Smooth muscle cell (in vitro differentiated cells): ENCODE results near the gene GAS6. TPM values are rescaled to one million over a fixed set of nuclear protein-coding genes. Genes with fewer than 3 reads are reported as not detected.
A peak's percentile ranks its signal among the peaks of the same experiment; 100 is the strongest.

Experiments used
- DNase-seq: peaks from one replicate; lab custom pipeline; 2025; ENCODE audit not compliant: unreplicated experiment; lab: John Stamatoyannopoulos, UW
- H2AFZ ChIP-seq: fragments of 200-600 bp; sonication (generic); 2 replicates; pipeline ENCODE4 v1.6.0; 2016; ENCODE audit warnings: antibody characterized with exemption, low read depth, mild to moderate bottlenecking
- H3F3A ChIP-seq: fragments of 200-600 bp; sonication (generic); 2 replicates; pipeline ENCODE4 v1.6.0; 2017; ENCODE audit warnings: antibody characterized with exemption, low read depth
- H3K27ac ChIP-seq: fragments of 200-600 bp; sonication (generic); 2 replicates; pipeline ENCODE4 v1.5.1; 2016; ENCODE audit warnings: low read depth, mild to moderate bottlenecking
- H3K27me3 ChIP-seq: fragments of 200-600 bp; sonication (generic); 2 replicates; pipeline ENCODE4 v1.6.1; 2016; ENCODE audit warnings: low read depth, mild to moderate bottlenecking
- H3K36me3 ChIP-seq: fragments of 200-600 bp; sonication (generic); 2 replicates; pipeline ENCODE4 v1.5.1; 2016; ENCODE audit warnings: low read depth
- H3K4me1 ChIP-seq: fragments of 200-600 bp; sonication (generic); 2 replicates; pipeline ENCODE4 v1.5.1; 2016; ENCODE audit warnings: low read depth
- H3K4me2 ChIP-seq: fragments of 200-600 bp; sonication (generic); 2 replicates; pipeline ENCODE4 v1.6.0; 2016; ENCODE audit warnings: mild to moderate bottlenecking
- H3K4me3 ChIP-seq: fragments of 200-600 bp; sonication (generic); 2 replicates; pipeline ENCODE4 v1.5.1; 2016; ENCODE audit warnings: mild to moderate bottlenecking
- H3K79me2 ChIP-seq: fragments of 200-600 bp; sonication (generic); 2 replicates; pipeline ENCODE4 v1.6.0; 2016; ENCODE audit warnings: low read depth, mild to moderate bottlenecking
- H3K9ac ChIP-seq: fragments of 200-600 bp; sonication (generic); 2 replicates; pipeline ENCODE4 v1.6.0; 2016; ENCODE audit warnings: low read depth
- H3K9me3 ChIP-seq: fragments of 200-600 bp; sonication (generic); replicated peaks from 2 replicates; pipeline ENCODE4 v1.5.1; 2016; ENCODE audit warnings: low read depth
- H4K20me1 ChIP-seq: fragments of 200-600 bp; sonication (generic); 2 replicates; pipeline ENCODE4 v1.6.0; 2016; ENCODE audit warnings: low read depth
- CTCF ChIP-seq: fragments of 200-600 bp; sonication (generic); IDR thresholded peaks from 2 replicates; pipeline ENCODE4 v1.5.1; 2017; ENCODE audit warnings: borderline replicate concordance, mild to moderate bottlenecking, antibody characterized with exemption; ENCODE audit not compliant: insufficient read depth, poor library complexity, severe bottlenecking
- WGBS: methylation state at CpG from one replicate; pipeline ENCODE4 v1.1.7; 2016; ENCODE audit warnings: low lambda C conversion rate; 5-methylcytosine and 5-hydroxymethylcytosine counted together
- polyA plus RNA-seq: library from polyadenylated mRNA; unstranded; fragments of >200 nt; fragmentation: Nextera tagmentation; extraction: Ambion mirVana; gene quantifications from 2 replicates; pipeline ENCODE4 v1.2.1, GENCODE V29; 2016
- total RNA-seq: library from RNA; depleted of rRNA; stranded (reverse); fragments of >200 nt; gene quantifications from 2 replicates; pipeline ENCODE4 v1.2.3, GENCODE V29; 2014

GAS6 gene
- total and polyA plus RNA-seq, 2 experiments from 2014 or later: 21.7 to 45.2 TPM

GRCh38 chr13:113803409-113804016 lies 60.4 kb downstream of the GAS6 start:
- Histone ChIP-seq H3K27me3 (no peaks in the 10 kb centered on the region), H3K4me1 (peaks cover 6% of the 10 kb centered on the region), H3K4me3 (no peak overlapping the region), H3K36me3 (no peaks in the 10 kb centered on the region), H3K79me2 (no peaks in the 10 kb centered on the region), H3K9ac (no peak overlapping the region), H3K27ac (no peak overlapping the region), H2AFZ (no peak overlapping the region), H3K9me3 (no peaks in the 10 kb centered on the region), H4K20me1 (no peaks in the 10 kb centered on the region), H3F3A (no peaks in the 10 kb centered on the region), H3K4me2 (no peak overlapping the region)
- 84% methylated on average over 18 of the region's 32 CpGs for WGBS
- no peak for TF ChIP-seq CTCF
- DNase-seq: no peak

GRCh38 chr13:113802761-113803160 lies 61.1 kb downstream of the GAS6 start:
- Histone ChIP-seq H3K36me3 (no peaks in the 10 kb centered on the region), H3K27me3 (no peaks in the 10 kb centered on the region), H3K4me2 (no peak overlapping the region), H4K20me1 (no peaks in the 10 kb centered on the region), H3K79me2 (no peaks in the 10 kb centered on the region), H3K4me1 (peaks cover 6% of the 10 kb centered on the region), H2AFZ (no peak overlapping the region), H3K9ac (no peak overlapping the region), H3F3A (no peaks in the 10 kb centered on the region), H3K27ac (no peak overlapping the region), H3K4me3 (no peak overlapping the region), H3K9me3 (no peaks in the 10 kb centered on the region)
- WGBS: 88% methylated on average over 11 of the region's 25 CpGs
- no peak for DNase-seq
- no peak for TF ChIP-seq CTCF

- no peaks in the 10 kb centered on the region for H3K27me3 ChIP-seq
- H3K27ac ChIP-seq: no peak overlapping the region
- H3K9ac ChIP-seq: no peak overlapping the region
- H3F3A ChIP-seq: no peaks in the 10 kb centered on the region
- no peak for TF ChIP-seq CTCF
- no peak overlapping the region for H3K4me3 ChIP-seq
- peak; percentile 39 for DNase-seq
- no peaks in the 10 kb centered on the region for H3K9me3 ChIP-seq
- H2AFZ ChIP-seq: no peak overlapping the region
- no peaks in the 10 kb centered on the region for H4K20me1 ChIP-seq
- 23% methylated on average over 14 of the region's 15 CpGs for WGBS
- H3K4me1 ChIP-seq: peaks cover 6% of the 10 kb centered on the region
- peak overlapping the region; percentile 54 for H3K4me2 ChIP-seq
- no peaks in the 10 kb centered on the region for H3K79me2 ChIP-seq
- no peaks in the 10 kb centered on the region for H3K36me3 ChIP-seq
Observed at GRCh38 chr13:113802090-113802531, 61.8 kb downstream of the GAS6 start.
